Measurements from ENCODE around the gene SETDB1.

The SETDB1 gene

DNA sequence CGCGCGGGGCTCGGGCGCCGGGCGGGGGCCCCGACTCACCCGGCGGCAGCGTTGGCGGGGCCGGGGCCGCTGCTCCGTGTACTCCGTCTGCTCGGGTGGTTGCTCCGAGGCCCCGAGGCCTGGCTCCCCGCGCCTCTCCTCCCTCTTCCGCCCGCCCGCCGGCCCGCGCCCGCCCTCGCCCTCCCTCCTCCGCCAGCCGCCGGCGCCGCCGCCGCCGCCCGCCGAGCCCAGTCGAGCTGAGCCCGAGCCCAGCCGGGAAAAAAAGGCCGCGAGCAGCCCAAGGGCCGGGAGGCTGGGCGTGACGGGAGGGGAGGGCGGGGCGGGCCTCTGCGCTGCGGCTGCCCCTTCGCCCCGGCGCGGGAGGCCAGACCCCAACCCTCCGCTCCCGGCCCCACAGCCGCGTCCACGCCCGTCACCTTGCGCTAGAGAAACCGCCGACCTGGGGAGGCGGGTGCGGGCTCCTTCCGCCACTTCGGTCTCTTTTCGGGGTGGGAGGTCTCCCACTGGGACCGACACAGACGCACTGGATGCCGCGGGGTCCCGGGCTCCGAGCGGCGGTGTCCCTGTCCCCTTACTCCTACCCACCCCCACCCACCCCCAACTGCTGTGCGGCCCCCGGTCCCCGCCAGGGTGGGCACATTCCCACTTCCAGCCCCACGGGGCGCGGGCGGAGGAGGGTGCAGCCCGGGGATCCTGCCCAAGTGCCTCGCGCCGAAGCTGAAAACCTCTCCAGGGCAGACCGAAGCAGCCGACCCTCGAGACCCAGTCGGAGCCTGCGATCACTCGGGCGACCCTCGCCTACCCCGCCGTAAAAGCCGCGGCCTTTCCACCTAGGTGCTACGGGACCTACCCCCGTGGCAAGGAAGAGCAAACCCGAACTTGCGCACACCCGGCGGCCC, 48.7 kb downstream of the SETDB1 start, which contains the start of gene CERS2:
Gene CERS2, minus strand, starts transcription at position 256 of the 899 bp plus-strand sequence. CDS start 5,745 bp downstream, outside the sequence.
- peak within 1 kb of the TSS; percentile 90 for H3K4me3 Mint-ChIP-seq
- peaks cover 13% of the 10 kb centered on the region for H3K27me3 Mint-ChIP-seq
- H3K27ac Mint-ChIP-seq: peak within 1 kb of the TSS; percentile 86
- H3K36me3 Mint-ChIP-seq: peaks cover 16% of the 10 kb centered on the region
- H3K9me3 Mint-ChIP-seq: no peaks in the 10 kb centered on the region
- peak; percentile 89 for DNase-seq
- CTCF ChIA-PET: interaction anchor here (1.7 kb wide), 1 partner anchor 414 kb away, joined by 8 read pairs; no protein-coding TSS in a partner anchor
- peaks cover 77% of the 10 kb centered on the region for H3K4me1 Mint-ChIP-seq

DNA sequence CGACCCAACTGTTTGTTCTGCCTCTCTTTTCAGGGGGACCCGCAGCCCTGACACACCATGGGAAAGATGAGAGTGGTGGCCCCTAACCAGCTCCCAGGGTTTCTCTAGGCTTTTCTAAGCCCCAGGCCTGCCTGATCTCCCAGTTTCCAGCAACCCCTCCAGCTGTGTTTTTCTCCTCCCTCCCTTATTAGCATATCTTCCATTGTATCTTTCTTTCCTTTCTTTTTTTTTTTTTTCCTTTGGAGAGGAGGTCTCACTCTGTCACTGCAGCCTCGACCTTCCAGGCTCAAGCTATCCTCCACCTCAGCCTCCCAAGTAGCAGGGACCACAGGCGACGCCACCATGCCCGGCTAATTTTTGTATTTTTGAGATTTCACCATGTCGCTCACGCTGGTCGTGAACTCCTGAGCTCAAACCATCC, 50.2 kb downstream of the SETDB1 start:
- H3K4me1 Mint-ChIP-seq: peaks cover 64% of the 10 kb centered on the region

DNA sequence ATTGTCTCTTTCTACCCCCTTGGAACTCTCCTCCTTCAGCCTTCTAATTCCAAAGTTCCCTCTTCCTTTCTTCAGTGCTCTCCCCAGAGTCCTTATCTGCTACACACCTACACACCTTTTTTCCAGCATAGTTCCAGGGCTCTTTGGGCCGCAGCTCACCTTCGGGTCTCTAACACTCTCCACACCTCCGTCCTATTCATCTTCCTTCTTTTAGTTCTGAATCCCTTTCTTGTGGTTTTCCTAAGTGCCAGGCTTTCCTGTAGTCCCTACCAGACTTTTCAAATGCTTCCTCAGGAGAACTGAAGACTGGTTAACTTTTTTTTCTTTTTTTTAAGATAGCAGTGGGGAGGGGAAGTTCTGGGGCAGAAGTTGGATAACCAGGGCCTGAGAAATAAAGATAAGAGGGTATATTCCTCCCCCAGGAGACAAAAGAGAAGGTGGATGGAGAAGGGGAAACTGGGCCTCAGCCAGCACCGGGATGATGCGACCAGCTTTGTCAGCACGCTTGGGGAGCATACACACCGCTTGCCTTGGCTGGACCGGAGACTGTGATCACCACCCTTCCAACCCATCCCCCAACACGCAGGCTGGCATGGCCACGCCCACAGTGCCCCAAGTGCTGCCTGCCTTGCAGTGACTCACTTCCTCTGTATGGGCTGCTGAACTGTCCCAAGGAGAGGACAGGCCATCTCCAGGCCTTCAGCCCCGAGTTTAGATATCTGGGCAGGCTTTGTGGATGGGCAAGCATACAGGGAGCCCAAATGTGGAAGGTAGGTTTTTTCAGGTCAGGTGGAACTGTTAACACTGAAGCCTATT, 50.9 kb downstream of the SETDB1 start:
- H3K4me3 Mint-ChIP-seq: peak overlapping the region; percentile 22
- peaks cover 17% of the 10 kb centered on the region for H3K27me3 Mint-ChIP-seq
- peak overlapping the region; percentile 64 for H3K27ac Mint-ChIP-seq
- peaks cover 11% of the 10 kb centered on the region for H3K36me3 Mint-ChIP-seq
- peaks cover 60% of the 10 kb centered on the region for H3K4me1 Mint-ChIP-seq
- CTCF ChIA-PET: interaction anchor here (0.7 to 2.6 kb wide), 6 partner anchors 11 to 416 kb away, joined by 3 to 9 read pairs (median 6); no protein-coding TSS in a partner anchor
- DNase-seq: peak; percentile 73
- H3K9me3 Mint-ChIP-seq: no peaks in the 10 kb centered on the region

More for the DNA sequence above, 50.2 kb downstream of the SETDB1 start:
- H3K27me3 Mint-ChIP-seq: peaks cover 13% of the 10 kb centered on the region
- H3K4me3 Mint-ChIP-seq: peak overlapping the region; percentile 69
- peak overlapping the region; percentile 47 for H3K27ac Mint-ChIP-seq
- H3K36me3 Mint-ChIP-seq: peaks cover 12% of the 10 kb centered on the region
- DNase-seq: no peak
- H3K9me3 Mint-ChIP-seq: no peaks in the 10 kb centered on the region
- CTCF ChIA-PET: interaction anchor here (0.7 to 1.7 kb wide), 3 partner anchors 11 to 416 kb away, joined by 3 to 8 read pairs (median 3); no protein-coding TSS in a partner anchor

DNA sequence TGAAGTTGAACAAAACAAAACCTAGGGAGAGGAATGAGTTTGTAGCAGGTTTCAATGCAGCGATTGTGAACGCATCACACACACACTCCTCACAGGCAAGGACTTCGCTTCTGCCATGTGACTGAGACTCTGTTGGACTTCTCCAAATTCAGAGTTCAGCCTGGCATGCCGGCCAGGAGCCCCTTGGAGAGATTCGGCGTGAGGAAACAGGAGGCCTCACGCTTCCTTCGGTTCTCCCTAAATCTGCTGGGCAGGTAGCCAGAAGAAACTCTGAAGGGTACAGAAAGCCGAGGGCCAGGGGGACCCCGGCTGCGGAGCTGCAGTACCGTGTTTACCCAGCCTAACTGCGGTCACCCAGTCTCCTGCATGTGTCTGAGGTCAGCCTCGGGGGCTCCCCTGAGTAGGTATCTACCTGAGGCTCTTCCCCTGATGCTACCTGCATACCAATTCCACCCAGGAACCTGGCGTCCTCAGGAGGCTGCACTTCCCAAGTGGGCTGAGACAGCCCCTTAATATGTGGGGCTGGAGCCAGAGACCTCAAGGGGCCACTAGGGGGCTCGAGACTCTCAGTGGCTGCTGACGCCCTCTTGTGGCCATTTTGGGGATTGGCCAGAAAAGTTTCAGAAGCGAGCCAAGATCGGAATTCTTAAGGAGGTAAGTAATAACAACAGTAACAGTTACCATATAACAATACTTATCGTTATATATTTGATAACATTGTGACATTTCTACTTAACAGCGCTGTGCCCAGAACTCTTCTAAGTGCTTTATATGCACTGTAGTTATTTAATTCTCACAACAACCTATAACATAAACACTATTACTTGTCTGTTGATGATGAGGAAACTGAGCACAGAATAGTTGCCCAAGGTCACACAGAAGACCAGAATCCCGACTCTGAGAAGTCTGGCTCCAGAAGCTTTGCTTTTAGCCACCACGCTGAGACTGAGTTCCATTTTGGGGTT, 53.2 kb downstream of the SETDB1 start:
- peaks cover 44% of the 10 kb centered on the region for H3K4me1 Mint-ChIP-seq
- no peaks in the 10 kb centered on the region for H3K36me3 Mint-ChIP-seq
- CTCF ChIA-PET: interaction anchor here (0.7 to 7.6 kb wide), 15 partner anchors 9 to 725 kb away, joined by 3 to 89 read pairs (median 5); partner anchors contain the start of genes C1orf56 and MINDY1
- H3K9me3 Mint-ChIP-seq: no peaks in the 10 kb centered on the region
- DNase-seq: peak; percentile 94
- H3K27me3 Mint-ChIP-seq: peaks cover 27% of the 10 kb centered on the region
- H3K4me3 Mint-ChIP-seq: peak overlapping the region; percentile 38
- peak overlapping the region; percentile 37 for H3K27ac Mint-ChIP-seq

DNA sequence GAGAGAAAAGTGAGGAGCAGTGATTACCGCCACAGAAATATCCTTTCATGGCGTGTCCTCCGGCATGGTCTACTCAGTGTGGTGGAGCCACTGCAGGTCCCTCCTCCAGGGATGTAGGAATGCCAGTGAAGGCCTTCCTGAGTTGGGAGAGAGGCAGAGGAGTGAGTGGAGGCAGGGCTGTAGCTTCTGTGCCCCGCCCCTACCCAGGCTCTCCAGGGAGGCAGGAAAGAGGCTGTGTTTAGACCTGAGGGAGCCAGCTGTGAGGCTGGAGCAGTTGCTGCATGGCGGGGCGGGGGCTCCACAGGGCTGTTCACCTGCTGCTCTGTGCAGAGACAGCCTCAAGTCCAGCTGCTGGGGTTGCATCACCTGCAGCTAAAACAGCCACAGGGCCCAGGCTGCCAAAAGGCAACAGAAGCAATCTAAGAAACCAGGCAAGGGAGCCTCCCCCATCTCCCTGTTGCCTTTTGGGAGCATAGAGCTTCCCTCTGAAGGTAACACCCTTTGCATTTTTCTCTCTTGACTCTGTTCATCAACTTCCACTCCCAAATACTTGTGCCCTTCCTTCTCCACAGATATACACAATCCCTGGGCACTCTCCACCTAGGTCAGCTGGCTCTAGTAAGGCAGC, 55.1 kb downstream of the SETDB1 start:
- Mint-ChIP-seq H3K27me3 (peaks cover 39% of the 10 kb centered on the region), H3K4me1 (peaks cover 34% of the 10 kb centered on the region), H3K9me3 (no peaks in the 10 kb centered on the region), H3K4me3 (no peak overlapping the region), H3K36me3 (no peaks in the 10 kb centered on the region), H3K27ac (no peak overlapping the region)
- CTCF ChIA-PET: interaction anchor here (0.9 to 7.6 kb wide), 9 partner anchors 15 to 433 kb away, joined by 3 to 89 read pairs (median 4); partner anchors contain the start of gene MINDY1
- DNase-seq: no peak

DNA sequence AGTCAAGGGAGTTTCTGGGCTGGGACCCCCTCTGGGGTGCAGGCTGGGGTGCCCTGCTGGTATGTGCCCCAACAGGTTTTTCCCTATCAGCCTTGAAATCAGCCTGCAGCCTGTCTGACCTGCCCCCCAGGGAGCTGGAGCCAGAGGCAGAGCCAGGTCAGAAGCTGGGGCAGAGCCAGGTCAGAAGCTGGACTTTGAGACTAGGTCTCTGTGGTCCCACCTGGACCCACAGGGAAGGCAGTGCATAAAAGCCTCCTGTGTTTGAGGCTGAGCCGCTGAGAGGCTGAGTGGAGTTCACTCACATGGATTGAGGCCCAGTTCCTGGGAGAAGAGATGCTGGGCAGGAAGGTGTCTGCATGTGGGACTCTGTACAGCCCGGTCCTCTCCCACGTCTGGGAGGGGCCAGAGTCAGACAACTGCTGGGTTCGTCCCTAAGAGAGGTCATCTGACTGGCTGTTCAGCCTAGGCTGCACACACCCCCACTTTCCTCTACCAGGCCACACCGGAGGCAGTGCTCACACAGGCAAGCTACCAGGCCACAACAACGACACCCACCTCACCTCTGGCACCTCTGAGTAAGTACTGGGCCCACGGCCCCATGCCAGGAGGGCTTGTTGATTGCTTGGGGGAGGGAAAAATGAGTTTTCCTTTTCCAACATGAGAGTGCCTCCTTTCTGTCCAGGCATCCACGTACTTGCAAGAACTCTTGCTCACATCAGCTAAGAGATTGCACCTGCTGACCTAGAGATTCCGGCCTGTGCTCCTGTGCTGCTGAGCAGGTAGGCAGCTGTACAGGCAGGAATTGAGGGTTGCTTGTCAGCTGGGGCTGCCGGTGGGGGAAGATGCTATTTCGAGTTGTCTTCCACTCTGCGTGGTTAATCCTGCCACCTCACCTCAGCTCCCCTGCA, 55.9 kb downstream of the SETDB1 start, which contains the start of gene ANXA9:
Gene ANXA9, plus strand, starts transcription at position 488 of the 908 bp plus-strand sequence. CDS start 814 bp downstream, outside the sequence.
- peaks cover 38% of the 10 kb centered on the region for H3K27me3 Mint-ChIP-seq
- H3K4me3 Mint-ChIP-seq: no peak within 1 kb of the TSS
- no peaks in the 10 kb centered on the region for H3K36me3 Mint-ChIP-seq
- H3K4me1 Mint-ChIP-seq: peaks cover 26% of the 10 kb centered on the region
- H3K9me3 Mint-ChIP-seq: no peaks in the 10 kb centered on the region
- H3K27ac Mint-ChIP-seq: no peak within 1 kb of the TSS
- CTCF ChIA-PET: interaction anchor here (0.6 to 7.6 kb wide), 7 partner anchors 15 to 394 kb away, joined by 3 to 89 read pairs (median 4); partner anchors contain the start of gene MINDY1
- no peak for DNase-seq

DNA sequence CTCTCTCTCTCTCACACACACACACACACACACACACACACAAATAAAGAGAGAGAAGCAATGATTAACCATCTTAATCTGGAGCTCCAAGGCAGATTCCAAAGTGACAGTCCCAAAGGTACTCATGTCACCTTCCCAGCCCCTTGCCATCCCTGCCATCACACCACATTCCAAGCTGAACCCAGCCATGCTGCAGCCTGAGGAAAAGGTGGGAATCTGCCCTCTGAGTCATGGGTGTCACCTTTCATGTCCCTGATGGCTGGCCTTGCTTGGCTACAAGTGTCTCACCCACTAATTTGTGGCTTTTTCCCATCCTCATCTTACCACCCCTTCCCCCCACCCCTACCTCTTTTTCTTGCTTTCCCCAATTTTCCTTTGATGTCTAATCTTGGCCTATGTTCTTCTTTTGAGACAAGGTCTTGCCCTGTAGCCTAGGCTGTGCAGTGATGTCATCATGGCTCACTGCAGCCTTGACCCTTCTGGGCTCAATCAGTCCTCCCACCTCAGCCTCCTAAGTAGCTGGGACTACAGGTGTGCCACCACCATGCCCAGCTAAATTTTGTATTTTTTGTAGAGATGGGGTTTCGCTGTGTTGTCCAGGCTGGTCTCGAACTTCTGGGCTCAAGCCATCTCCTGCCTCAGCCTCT, 59.1 kb downstream of the SETDB1 start:
- DNase-seq: no peak
- Mint-ChIP-seq H3K9me3 (no peaks in the 10 kb centered on the region), H3K36me3 (no peaks in the 10 kb centered on the region), H3K27me3 (peaks cover 39% of the 10 kb centered on the region), H3K4me3 (no peak overlapping the region), H3K4me1 (peaks cover 7% of the 10 kb centered on the region), H3K27ac (no peak overlapping the region)
- CTCF ChIA-PET: interaction anchor here (1.0 to 7.6 kb wide), 2 partner anchors 11 to 12 kb away, joined by 3 to 89 read pairs; no protein-coding TSS in a partner anchor

GRCh38 chr1:150987924-150988323, 61.8 kb downstream of the SETDB1 start:
- no peak for DNase-seq
- CTCF ChIA-PET: interaction anchor here (0.6 to 1.7 kb wide), 2 partner anchors 9 to 11 kb away, joined by 3 to 5 read pairs; no protein-coding TSS in a partner anchor
- peaks cover 5% of the 10 kb centered on the region for H3K4me1 Mint-ChIP-seq
- H3K4me3 Mint-ChIP-seq: no peak overlapping the region
- H3K27me3 Mint-ChIP-seq: peaks cover 29% of the 10 kb centered on the region
- H3K36me3 Mint-ChIP-seq: no peaks in the 10 kb centered on the region
- no peaks in the 10 kb centered on the region for H3K9me3 Mint-ChIP-seq
- no peak overlapping the region for H3K27ac Mint-ChIP-seq

DNA sequence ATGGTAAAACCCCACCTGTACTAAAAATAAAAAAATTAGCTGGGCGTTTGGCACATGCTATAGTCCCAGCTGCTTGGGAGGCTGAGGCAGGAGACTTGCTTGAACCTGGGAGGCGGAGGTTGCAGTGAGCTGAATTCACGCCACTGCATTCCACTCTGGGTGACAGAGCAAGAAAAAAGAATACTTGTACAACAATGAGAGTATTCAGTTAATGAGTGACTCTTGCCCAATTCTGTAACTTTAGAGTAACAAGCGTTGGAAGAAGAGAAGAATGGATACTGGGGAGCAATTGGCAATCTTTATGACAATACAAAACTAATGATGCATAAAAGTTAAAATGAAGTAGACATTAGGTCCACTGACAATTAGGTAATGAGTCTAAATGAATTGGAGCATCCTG, 66.5 kb downstream of the SETDB1 start:
- H3K4me1 Mint-ChIP-seq: peaks cover 11% of the 10 kb centered on the region
- DNase-seq: no peak
- H3K9me3 Mint-ChIP-seq: no peaks in the 10 kb centered on the region
- peaks cover 12% of the 10 kb centered on the region for H3K36me3 Mint-ChIP-seq
- H3K27ac Mint-ChIP-seq: no peak overlapping the region
- no peak overlapping the region for H3K4me3 Mint-ChIP-seq
- CTCF ChIA-PET: interaction anchor here (0.7 kb wide), 1 partner anchor 459 kb away, joined by 3 read pairs; no protein-coding TSS in a partner anchor
- H3K27me3 Mint-ChIP-seq: peaks cover 5% of the 10 kb centered on the region

DNA sequence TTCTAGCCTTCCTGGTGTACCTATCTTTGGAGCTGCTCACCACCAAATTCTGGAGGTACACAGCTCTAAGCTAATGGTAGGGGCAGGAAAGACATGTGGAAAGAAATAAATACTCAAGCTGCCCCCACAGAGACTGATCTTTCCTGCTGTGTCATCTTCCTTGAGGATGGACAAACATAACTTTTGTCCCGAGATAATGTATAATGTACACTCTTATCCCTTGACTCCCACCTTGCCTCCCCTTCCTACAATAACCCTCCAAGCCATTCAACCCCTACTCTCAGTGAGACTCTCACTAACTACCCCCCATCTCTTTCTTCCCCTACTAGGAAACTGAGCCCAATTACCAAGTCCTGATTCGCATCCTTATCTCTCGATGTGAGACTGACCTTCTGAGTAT, 68.1 kb downstream of the SETDB1 start:
- peak overlapping the region; percentile 50 for H3K27ac Mint-ChIP-seq
- H3K36me3 Mint-ChIP-seq: peaks cover 17% of the 10 kb centered on the region
- no peaks in the 10 kb centered on the region for H3K27me3 Mint-ChIP-seq
- no peak for DNase-seq
- H3K4me3 Mint-ChIP-seq: no peak overlapping the region
- CTCF ChIA-PET: interaction anchor here (0.8 to 6.6 kb wide), 6 partner anchors 12 to 162 kb away, joined by 3 to 89 read pairs (median 8); partner anchors contain the start of genes ANXA9, MINDY1 and TNFAIP8L2
- H3K9me3 Mint-ChIP-seq: no peaks in the 10 kb centered on the region
- peaks cover 9% of the 10 kb centered on the region for H3K4me1 Mint-ChIP-seq

DNA sequence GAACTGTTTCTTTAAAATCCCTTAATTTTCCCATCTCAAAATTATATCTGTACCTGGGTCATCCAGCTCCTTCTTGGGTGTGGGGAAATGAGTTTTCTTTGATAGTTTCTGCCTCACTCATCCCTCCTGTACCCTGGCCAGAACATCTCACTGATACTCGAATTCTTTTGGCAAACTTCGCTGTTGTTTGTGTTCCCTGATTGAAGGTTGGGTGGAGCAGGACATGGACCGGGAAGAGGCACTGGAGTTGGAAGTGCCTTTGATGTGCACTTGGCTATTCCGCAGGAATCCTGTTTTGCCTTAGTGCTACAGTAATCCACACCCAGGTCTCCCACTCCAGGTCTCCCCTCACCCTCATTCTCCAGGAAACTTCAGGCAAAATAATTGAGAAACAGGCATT, 69.3 kb downstream of the SETDB1 start:
- peaks cover 22% of the 10 kb centered on the region for H3K36me3 Mint-ChIP-seq
- peaks cover 13% of the 10 kb centered on the region for H3K4me1 Mint-ChIP-seq
- H3K27me3 Mint-ChIP-seq: no peaks in the 10 kb centered on the region
- no peak for DNase-seq
- H3K4me3 Mint-ChIP-seq: no peak overlapping the region
- H3K27ac Mint-ChIP-seq: peak overlapping the region; percentile 35
- CTCF ChIA-PET: interaction anchor here (0.6 to 6.6 kb wide), 16 partner anchors 11 to 733 kb away, joined by 3 to 89 read pairs (median 5); partner anchors contain the start of genes ANXA9, CDC42SE1, MINDY1 and MLLT11
- no peaks in the 10 kb centered on the region for H3K9me3 Mint-ChIP-seq
